Measurements from ENCODE around the gene DGKA.
"Not testable (repeated sequence)": the region's sequence is repeated elsewhere in the genome, so short reads cannot be mapped to it uniquely, and the experiment has no call there.

The DGKA gene

GRCh38 chr12:55996715-55997534 lies 66.0 kb downstream of the DGKA start, which contains the start of gene SUOX:
Gene SUOX (plus strand): TSS chr12:55997276. CDS start chr12:56002222, 4,946 bp downstream.
- no peak for DNase-seq (ENCODE audit: low read depth in 2 of 3, low spot score in 1 of 3)

GRCh38 chr12:55997535-55997859 lies 66.5 kb downstream of the DGKA start:
- DNase-seq (ENCODE audit: low read depth in 2 of 3, low spot score in 1 of 3), result no peak

GRCh38 chr12:55999522-55999921 lies 68.6 kb downstream of the DGKA start:
- not testable (repeated sequence) for DNase-seq (ENCODE audit: low read depth in 2 of 3, low spot score in 1 of 3)

- DNase-seq (ENCODE audit: low read depth in 2 of 3, low spot score in 1 of 3), result not testable (repeated sequence)
These were observed 69.1 kb downstream of the DGKA start for GRCh38 chr12:55999999-56000540.

GRCh38 chr12:56001487-56002100 lies 70.6 kb downstream of the DGKA start:
- DNase-seq (ENCODE audit: low read depth in 2 of 3, low spot score in 1 of 3), result no peak

GRCh38 chr12:56003376-56003775 lies 72.4 kb downstream of the DGKA start:
- not testable (repeated sequence) for DNase-seq (ENCODE audit: low read depth in 2 of 3, low spot score in 1 of 3)
